ENCODE data around the gene FRRS1L.
"Not testable (repeated sequence)": the region's sequence is repeated elsewhere in the genome, so short reads cannot be mapped to it uniquely, and the experiment has no call there.

Gene FRRS1L

DNA sequence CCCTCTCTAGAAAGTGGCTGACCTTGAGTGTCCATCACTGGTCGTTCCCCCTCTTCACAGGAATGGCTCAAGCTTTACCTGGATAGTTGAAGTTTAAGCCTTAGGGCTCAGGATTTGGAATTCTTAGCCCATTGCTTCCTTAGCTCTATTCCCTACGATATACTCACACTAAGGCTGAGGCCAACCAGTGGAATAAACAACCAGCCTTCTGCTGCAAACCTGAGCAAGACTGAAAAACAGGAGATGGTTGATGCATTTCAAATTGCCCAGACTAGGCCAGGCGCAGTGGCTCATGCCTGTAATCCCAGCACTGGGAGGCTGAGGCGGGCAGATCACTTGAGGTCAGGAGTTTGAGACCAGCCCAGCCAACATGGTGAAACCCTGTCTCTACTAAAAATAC is 40.4 kb downstream of the FRRS1L start:
- DNase-seq, result not testable (repeated sequence)

DNA sequence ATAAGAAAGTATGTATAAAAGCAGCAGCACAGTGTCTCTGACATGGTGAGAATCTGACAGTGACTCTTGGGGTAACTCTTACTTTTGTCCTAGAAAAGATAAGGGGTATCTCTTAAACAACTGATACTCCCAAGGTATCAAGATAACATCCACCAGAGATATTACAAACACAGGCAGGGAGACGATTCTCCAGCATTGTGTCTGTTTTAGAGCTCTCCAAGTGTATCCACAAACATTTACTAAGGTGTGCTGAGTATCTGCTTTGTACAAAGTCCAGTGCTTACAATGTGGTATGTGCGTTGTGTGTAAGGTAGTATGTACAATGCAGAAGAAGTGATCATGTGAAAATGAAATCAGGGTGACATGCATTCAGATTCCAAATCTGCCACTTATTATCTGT is 42.9 kb downstream of the FRRS1L start:
- no peak for DNase-seq

DNA sequence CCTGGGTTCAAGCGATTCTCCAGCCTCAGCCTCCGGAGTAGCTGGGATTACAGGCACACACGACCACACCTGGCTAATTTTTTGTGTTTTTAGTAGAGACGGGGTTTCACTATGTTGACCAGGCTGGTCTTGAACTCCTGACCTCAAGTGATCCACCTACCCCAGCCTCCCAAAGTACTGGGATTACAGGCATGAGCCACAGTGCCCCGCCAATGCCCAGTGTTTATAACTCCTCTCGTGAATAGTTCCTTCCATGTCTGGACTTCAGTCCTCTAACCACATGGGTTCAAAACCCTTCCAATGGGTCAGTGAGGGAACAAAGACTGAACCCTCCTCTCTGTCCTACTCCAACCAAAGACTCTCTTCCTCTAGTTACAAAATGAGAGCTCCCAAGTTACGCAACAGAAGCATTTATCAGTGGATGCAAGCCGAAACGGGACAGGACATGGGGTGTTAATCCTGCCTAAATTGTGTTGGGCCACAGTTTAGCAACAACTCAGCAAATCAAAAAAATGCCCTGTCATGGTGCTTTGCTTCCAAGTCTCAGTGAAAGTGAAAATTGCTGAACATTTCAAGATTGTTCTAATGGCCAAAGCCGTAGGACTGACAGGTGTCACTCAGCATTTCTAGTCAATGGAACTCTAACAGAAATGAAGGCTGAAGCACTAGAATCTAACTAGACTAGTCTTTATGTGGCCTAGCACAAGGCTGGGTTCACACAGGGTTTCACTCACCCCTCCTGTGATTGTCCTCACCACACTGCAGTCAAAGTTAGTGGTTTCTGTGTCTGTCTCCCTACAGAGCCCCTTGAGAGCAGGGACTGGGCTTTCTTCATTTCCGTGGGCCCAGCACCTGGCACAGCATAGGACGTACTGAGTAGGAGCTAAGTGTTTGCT is 44.1 kb downstream of the FRRS1L start:
- DNase-seq, result no peak

DNA sequence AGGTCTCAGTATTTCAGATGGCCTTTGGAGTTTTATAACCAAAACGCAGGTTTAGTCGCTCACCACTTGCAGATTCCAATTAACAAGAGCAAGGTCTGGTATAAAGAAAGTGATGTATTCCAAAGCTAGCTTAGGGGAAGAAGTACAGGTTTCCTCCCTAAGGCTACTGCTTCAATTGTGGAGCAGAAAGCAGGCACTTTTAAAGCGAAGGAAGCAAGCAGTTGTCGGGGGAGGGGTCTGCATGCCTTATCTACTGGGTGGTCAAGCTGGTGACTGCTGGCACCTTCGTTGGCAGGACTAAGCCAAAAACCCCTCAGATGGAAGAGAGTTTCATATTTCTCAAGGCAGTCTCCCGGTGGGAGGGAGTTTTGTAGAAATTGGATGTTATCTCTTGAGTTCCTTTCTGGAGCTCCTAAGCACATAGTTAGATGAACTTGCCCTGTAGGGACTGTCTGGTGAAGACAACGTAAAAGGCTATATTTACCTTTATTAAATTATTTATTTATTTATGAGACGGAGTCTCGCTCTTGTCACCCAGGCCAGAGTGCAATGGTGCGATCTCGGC is 45.7 kb downstream of the FRRS1L start:
- DNase-seq, result no peak

DNA sequence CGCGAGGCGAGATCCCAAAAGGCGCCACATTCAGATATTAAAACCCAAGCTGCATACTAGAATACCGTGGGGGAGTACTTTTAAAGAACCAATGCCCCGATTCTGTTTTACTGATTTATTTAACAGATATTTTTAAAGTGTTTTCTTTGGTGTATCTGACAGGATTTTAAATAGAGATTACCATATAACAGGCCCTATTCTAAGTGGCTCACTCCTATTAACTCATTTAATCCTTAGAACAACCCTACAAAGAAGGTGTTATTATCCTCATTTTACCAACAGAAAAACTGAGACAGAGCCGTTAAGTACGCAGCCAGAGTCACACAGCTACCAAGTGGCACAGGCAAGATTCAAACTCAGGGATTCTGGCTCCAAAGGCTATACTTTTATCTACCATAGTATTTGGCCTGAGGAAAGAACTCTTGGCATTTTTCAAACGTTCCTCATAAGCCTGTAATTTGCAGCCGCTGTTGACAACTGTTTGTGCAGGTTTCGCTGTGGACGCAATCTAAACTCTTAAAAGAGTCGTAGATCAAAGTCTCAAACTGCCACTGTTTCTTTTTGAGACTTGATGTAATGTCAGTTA is 46.8 kb downstream of the FRRS1L start:
- no peak for DNase-seq

DNA sequence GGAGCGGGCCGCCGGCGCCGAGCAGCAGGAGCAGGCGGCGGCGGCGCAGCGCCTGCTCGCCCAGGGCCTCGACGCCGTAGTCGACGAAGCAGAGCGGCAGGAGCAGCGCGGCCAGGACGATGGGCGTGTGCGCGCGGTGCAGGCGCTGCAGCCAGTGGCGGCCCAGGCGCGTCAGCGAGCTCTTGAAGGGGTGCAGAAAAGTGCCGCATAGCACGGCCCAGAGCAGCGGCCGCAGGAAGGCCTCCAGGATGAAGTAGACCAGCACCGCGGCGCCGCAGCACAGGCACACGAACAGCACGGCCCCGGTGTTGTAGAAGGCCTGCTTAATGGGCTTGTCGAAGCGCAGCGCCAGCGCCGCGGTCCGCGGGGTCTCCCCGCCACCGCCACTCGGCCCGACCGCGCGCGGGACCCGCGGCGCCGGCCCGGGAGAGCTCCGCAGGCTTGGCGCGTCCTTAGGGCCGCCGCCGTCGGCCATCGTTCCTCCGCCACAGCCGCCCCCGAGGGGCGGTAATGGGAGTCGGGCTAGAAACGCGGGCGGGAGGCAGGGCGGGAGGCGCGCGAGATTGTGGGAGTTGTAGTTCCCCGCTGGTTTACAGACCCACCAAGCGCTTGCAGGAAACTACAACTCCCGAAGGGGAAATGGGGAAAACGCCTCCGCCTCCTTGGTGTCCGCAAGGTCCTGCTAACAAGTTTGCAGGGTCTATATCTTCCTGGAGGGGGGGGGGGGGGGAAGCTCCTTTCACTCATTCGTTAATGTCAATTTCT is 47.4 kb downstream of the FRRS1L start, which contains the start of gene TMEM245:
TMEM245 (minus strand) TSS at position 509 of the 765 bp plus-strand sequence; CDS start at position 475, 34 bp downstream.
- DNase-seq, result peak; percentile 92

DNA sequence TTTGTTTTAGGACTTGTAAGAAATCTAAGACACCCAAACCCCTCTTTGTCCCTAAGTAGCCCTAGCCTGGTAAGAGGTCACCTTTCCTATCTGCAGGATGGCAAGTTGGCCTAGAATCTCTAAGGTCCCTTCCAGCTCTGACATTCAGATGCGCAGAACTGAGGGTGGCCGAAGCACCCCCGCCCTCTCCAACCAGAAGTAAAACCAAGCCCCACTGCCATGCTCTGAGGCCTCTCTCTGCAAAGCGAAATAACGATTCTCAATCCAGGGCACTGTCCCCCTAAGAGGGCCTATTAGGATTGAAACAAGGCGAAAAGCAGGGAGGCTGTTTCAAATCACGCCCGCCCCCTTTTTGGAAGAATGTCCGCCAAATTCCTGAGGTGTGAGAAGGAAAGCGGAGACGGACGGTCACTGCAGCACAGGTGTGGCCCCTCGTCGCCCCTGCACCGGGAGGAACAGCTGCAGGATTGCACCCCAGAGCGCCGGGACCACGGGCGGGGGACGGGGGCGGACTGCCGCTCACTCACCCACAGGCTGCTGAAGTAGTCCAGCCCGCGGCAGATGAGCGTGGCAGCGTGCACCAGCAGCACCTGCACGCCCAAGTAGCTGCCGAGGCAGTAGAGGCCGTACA is 48.1 kb downstream of the FRRS1L start:
- peak; percentile 54 for DNase-seq

DNA sequence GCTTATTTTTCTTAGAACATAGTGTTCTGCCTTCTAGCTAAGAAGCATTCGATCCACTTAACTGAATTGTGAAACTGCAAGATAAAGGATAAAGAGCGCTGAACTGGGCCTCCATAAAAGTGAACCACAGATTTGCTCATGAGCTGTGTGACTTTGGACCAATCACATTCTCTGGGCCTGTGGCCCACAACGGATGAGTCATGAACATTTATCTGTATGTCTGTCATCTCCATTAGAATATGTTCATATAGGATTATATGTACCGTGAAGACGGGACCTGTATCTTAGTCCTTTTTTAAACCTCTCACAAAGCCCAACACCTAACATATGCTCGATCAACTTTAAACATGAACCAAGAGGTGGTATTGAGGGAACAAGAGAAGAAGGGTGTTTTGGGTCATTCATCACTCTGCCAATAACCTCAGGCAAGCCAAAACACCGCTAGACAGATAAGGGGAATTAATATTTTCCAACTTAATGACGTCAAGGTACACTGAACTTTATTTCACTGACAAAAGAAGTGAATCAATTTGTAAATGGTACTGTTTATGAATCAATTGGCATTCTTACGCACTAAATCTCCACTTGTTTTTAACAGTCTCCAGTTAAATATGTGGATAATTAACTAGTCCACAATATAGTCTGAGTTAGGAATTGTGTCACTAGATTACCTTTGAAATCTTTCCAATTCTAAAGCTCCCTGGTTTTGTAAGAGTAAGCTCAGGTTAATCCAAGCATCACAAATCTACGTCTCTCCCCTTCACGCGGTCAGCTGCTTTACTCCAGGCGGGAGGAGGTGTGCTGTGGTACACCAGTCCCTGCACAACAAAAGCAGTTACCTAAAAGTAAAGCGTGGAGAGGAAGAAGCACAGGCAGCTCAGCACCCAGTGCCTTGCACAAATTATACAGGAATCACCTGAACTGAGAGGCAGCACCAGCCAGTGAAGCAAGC is 48.9 kb downstream of the FRRS1L start:
- DNase-seq, result peak; percentile 57

DNA sequence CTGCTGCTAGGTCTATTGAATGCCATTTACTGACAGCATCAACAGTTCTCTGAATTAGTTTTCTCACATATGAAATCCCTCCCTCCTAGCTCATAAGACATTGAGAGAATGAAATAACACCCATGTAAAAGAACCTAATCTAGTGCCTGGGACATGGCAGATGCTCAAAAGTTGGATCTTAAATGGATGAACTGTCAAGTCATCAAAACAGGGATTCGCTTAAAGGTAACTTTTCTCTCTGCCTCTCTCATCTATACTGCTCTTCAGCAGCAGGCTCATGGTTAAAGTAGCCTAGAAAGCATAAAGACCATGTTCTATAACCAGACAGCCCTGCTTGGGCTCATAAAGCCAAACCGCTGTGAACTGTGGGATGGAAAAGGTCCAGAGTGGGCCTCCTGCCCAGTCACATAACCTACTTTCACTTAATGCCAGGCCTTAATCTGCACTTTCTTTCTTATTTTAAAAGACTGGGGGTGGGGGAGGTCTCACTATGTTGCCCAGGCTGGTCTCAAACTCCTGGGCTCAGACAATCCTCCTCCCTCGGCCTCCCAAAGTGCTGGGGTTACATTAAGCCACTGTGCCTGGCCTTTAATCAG is 51.0 kb downstream of the FRRS1L start:
- DNase-seq, result no peak

DNA sequence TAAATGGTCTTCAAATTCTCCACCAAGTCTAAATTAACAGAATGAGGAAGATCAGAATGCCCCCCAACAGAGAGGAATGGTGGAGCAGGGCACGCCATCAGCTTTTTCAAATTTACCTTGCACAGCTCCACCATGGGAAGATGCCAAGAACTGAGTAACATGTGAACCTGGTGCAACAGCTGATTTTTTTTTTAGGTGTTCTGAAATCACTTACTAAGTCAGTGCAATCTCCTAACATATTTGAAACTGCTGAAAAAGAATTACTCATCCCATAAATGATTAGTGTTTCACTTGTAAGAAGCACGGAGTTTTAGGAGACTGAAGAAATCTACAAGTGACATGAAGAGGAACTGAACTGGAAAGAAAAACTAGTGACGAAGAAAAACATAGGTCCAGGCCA is 52.4 kb downstream of the FRRS1L start:
- no peak for DNase-seq

DNA sequence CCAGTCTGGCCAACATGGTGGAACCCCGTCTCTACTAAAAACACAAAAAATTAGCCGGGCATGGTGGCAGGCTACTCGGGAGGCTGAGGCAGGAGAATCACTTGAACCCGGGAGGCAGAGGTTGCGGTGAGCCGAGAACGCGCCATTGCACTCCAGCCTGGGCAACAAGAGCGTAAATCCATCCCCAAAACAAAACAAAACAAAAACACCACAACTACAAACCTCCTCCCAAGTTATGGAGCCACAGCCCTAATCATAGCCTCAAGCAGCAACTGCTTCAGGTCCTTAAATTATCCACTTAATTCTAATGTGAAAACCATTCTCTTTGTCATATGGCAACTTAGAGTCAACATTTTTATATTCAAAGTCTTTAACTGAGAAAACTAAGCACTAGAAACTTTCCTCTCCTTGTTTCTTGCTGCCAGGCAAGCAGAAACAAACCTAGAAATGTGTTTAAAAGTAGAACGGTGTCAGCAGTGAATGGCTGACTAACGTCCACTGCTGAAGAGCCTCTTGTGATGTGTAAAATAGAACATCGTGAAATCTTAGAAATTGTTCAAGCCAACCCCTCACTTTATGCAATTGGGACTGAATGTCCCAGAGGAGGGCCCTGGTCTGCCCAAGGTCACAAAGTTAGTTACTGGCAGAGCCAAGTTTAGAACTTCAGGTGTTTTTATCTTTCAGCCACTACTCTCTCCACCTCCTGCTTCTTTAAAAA is 53.0 kb downstream of the FRRS1L start:
- no peak for DNase-seq

DNA sequence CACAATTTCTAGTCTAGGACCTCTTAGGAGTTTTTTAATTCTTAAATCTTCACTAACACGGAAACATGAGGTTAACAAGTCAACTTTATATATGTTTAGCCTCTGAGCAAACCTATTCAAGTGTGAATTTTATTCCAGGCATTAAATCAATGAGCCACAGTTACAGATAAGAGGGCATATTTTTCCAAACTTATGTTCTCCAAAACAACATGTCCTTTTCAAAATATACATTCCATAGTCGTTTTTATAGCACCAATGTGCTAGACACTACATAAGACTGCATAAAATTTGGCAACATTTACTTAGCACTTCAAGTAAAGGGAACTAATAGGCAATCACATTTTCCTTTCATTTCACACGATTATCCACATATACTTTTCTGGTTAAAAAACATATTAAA is 53.8 kb downstream of the FRRS1L start:
- no peak for DNase-seq

DNA sequence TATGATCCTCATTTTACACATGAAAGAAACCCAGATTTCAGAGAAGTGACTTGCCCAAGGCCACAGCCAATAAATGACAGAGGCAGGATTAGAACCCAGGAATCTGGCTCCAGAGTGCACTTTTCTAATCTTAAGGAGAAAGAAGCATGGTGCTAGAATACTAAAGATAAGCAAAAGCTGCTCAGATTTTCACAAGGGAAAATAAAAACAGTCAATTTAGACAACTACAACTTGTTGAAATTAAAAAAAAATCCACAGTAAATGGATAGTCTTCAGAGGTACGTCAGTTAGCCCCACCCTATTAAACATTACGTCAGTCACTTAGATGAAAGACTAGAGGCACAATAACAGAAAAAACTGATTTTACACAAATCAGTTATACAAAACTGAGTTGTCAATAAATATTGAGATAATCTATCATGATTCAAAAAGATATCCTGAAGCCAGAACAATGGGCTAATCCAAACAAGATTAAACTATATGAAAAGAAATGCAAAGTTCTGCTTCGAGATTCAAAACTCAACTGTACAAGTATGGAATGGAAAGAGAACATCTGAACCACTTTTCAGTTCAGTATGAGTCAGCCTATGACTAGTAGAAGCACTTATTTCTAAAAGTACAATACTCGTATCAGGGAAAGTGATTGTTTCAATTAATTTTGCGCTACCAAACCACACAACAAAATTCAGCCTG is 56.6 kb downstream of the FRRS1L start:
- DNase-seq, result no peak

DNA sequence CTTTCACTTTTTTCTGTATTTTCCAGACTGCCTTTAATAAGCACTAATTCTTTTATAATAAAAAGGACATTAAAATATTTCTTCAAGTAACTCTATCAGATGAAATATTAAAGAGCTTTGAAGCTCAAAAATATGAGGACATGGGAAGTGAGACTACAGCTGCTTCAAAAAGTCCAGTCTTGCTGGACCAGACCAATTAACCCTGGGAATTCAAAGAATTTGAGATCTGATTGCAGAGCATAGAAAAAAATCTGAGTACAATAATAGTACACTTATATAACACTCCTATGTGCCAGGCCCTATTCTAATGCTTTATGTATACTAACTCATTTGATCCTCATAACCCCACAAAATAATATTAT is 57.1 kb downstream of the FRRS1L start:
- no peak for DNase-seq

DNA sequence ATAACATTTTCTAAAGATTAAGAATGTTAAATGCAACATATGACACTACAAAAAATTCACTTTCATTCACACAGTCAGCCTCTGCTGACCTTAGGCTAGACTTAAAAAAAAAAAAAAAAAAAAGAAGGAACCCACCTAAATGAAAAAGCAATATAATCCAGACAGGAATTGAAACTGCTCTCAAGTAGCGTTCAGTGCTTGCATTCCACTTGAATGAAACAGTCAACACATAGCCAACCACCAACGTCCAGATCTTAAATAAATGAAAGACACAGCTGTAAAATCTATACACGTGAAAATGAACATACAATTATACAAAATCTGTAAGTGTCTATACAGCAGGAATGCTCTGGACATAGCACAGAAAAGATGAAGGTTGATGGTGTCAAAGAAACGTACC is 58.7 kb downstream of the FRRS1L start:
- DNase-seq, result no peak

DNA sequence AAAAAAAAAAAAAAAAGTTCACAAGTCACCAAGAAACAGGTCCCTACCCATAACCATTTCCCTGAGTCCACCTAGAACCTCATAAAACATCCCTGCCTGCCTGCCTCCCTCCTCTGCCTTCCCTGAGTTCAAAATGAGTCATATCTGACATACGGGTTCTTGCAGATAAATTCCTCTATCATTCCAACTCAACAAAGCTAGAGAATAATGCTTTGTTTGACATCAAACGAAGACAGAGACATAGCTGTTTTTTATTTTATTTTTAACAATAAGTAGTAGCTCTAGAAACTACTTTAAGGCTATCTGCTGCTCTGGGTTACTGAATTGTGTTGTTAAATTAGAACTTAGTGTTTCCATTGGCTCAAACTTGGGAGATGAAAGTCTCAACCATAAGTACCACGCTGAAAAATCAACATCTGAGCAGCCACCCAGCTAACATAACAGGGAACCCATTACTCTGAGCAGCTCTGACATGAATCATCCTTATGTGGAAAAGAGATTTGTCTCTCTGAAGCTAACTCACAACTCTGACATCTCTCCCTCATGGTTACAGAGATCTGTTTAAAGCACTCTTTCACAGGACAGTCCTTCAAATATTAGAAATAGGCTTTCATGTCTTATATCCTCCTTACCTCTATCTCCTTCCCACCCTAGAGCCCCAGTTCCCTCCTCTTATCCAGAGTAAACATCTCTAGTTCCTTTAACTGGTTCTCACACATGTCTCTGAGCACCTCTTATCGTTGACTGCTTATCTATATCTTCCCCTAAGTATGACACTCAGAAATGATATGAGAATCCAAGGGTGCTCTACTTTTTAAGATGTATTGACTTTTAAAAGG is 59.4 kb downstream of the FRRS1L start:
- DNase-seq, result no peak

DNA sequence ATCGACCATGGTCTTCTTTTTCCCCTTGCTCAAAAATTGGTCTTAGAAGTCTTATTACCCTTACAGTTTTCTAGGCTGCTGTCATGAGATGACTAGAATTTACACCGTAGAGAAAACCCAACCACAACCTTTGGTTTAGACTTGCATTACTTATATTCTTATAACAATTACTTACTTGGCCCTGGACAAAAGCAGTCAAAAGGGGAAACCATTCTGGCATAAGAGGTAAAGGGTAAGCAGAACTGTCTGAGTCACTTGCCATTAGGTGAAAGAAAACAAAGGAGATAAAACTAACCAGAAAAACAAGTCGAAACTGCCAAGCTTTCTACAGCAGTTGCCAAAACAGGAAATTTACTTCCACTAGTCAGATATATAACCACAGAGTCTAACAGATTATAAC is 65.2 kb downstream of the FRRS1L start:
- DNase-seq, result no peak

DNA sequence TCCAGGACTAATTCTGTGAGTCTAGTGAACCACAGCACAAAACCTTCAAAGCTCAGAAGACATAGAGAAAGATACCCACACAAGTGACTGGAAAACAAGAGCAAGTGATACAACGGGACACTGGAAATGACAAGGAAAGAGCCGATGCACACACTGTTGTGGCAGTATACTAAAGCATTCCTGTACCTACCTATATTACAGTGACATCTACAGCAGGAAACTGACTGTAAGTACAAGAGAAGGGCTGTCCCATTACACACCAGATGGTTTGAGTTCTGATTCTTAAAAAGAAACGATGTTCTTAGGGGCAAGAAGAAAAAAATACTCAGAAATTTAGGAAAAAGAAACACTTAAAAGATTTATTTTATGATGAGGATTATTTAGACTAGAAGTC is 65.8 kb downstream of the FRRS1L start:
- no peak for DNase-seq
